ENCODE data around the gene CCDC192. TPM values are rescaled to one million over a fixed set of nuclear protein-coding genes. Genes with fewer than 3 reads are reported as not detected.

Gene CCDC192
- total and polyA plus RNA-seq, 2 of the 4 experiments (the other 2 are of a cell fraction) = not detected

DNA sequence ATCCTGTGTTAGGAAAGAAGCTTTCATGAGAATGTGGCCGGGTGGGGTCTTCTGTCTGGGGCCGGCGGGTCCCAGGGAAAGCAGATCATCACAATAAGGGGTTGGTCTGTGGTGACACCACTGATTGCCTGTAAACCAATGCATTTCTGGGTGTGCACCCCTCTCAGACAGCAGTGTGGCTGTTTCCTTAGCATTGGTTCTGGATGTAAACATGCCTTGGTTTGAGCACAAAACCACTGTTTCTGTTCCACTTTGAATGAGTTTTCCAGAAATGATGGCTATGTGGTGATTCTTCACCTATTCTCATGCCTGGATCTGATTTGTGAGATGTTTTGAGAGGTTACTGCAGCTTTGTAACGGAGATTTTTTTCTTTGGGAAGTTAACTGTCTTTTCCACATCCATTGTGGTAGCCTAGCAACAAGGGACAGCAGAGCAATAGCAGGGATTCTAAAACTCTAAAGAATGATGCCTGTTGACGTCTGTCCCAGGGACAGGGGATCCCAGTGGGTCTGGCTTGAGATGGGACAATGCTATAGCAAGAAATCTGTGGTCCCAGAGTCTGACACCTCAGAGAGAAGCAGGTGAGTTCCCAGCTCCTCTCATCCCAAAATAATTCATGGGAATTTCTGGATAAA is at the start of gene CCDC192 (continued):
- TF ChIP-seq MAFK (IDR thresholded peaks at IDR 0.05; ENCODE audit: low read depth, low read length) (no peak), RCOR1 (IDR thresholded peaks at IDR 0.05; ENCODE audit: insufficient replicate concordance, low read length) (no peak), NFE2L2 (IDR thresholded peaks at IDR 0.05; ENCODE audit: low read depth, low read length) (no peak)

DNA sequence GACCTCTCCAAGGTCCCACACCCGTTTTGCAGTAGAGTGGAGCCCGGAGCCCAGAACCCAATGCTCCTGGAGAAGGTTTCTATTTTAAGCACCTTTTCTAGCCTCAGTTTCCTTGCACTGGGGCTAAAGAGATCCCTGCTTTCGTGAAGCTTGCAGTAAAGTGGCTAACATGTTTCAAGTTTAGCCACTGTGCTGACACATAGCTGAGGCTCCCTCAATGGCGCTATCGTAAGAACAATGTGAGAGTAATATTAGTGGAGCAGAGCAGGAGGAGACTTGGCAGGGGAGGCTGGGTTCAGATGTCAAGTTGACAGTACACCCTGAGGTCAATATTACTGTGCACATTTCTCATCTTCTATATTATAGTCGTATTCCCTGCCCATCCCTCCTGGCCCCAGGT is 46.4 kb upstream of the CCDC192 start:
- Histone ChIP-seq H2BK5ac (ENCODE audit: low read depth, low read length, poor library complexity, severe bottlenecking) (no peak overlapping the region), H2AK9ac (replicated peaks; ENCODE audit: low read depth, low read length, poor library complexity) (no peak overlapping the region), H3K9me1 (ENCODE audit: insufficient read depth, low read length) (no peaks in the 10 kb centered on the region; the same call in 1 of the 2 replicates), H2BK15ac (ENCODE audit: low read depth, low read length) (no peak overlapping the region), H4K20me1 (ENCODE audit: insufficient read depth, low read length) (no peaks in the 10 kb centered on the region), H3K9ac (ENCODE audit: low read depth, low read length) (no peak overlapping the region), H2AK5ac (ENCODE audit: low read depth, low read length) (no peak overlapping the region), H3K4ac (ENCODE audit: low read depth, low read length) (no peak overlapping the region), H3K9me3 (ENCODE audit: control insufficient read depth, insufficient read depth, low read length) (no peaks in the 10 kb centered on the region), H4K5ac (ENCODE audit: low read depth, low read length) (no peak overlapping the region), H3K27me3 (ENCODE audit: control insufficient read depth, insufficient read depth, low read length) (peaks cover 14% of the 10 kb centered on the region), H3K56ac (ENCODE audit: extremely low read depth, insufficient read depth, low read length) (no peak overlapping the region), H2BK20ac (ENCODE audit: low read depth, low read length) (no peak overlapping the region), H2AFZ (replicated peaks; ENCODE audit: low read length, poor library complexity) (no peak overlapping the region), H4K91ac (ENCODE audit: insufficient read depth, low read depth, low read length) (no peak overlapping the region), H3K4me2 (ENCODE audit: low read depth, low read length) (no peak overlapping the region), H4K8ac (ENCODE audit: low read depth in 2 of 2, low read length in 2 of 2) (no peak overlapping the region), H3K36me3 (ENCODE audit: control insufficient read depth, insufficient read depth, low read length) (no peaks in the 10 kb centered on the region), H3K23ac (ENCODE audit: low read depth, low read length) (no peak overlapping the region), H3K14ac (replicated peaks; ENCODE audit: low read depth, low read length) (no peak overlapping the region), H2BK120ac (ENCODE audit: low read depth, low read length) (no peak overlapping the region), H3K27ac (ENCODE audit: insufficient read depth, low read length) (no peak overlapping the region), H3K18ac (ENCODE audit: low read depth, low read length) (no peak overlapping the region), H3K4me3 (ENCODE audit: insufficient read depth, low read depth, low read length) (no peak overlapping the region), H3K79me1 (ENCODE audit: low read depth in 1 of 2, low read length in 2 of 2) (no peaks in the 10 kb centered on the region), H3K4me1 (ENCODE audit: control insufficient read depth, insufficient read depth, low read length) (no peaks in the 10 kb centered on the region)
- BruUV-seq (replicated peaks) = no TSS peak
- ChIA-PET POLR2A (ENCODE audit: unreplicated experiment) (no interaction called here), CTCF (no interaction called here)
- intact Hi-C loops (cut with micrococcal nuclease) (no loop called here), in situ Hi-C loops (cut with MboI; ENCODE audit: low sequenced_read_pairs) (no loop called here), dilution Hi-C loops (cut with HindIII; ENCODE audit: low sequenced_read_pairs, unreplicated experiment) (no loop called here)
- 80% methylated on average over 1 of the region's 6 CpGs; no CpG with 5 or more reads in 1 of the 2 experiments for WGBS, 2 experiments (ENCODE audit: extremely low coverage in 2 of 2, insufficient read length in 1 of 2)
- no peak for ATAC-seq (ENCODE audit: low read depth)
- no peak for DNase-seq
- TF ChIP-seq, protein P1, sequence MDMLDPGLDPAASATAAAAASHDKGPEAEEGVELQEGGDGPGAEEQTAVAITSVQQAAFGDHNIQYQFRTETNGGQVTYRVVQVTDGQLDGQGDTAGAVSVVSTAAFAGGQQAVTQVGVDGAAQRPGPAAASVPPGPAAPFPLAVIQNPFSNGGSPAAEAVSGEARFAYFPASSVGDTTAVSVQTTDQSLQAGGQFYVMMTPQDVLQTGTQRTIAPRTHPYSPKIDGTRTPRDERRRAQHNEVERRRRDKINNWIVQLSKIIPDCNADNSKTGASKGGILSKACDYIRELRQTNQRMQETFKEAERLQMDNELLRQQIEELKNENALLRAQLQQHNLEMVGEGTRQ (IDR thresholded peaks at IDR 0.05; ENCODE audit: low read depth, low read length) = no peak

All from IMR-90 (cell line).